IPS-11a (cell line): ENCODE data around the gene NBAS.

Experiments used
- H3K4me3 ChIP-seq: one replicate; pipeline ENCODE4 v1.5.1; 2013; ENCODE audit warnings: low read depth, low read length, control low read depth

Gene NBAS

GRCh38 chr2:15181092-15181745 is 379.9 kb downstream of the NBAS start:
- no peak overlapping the region for H3K4me3 ChIP-seq

- H3K4me3 ChIP-seq = no peak overlapping the region
These were observed 380.8 kb downstream of the NBAS start for GRCh38 chr2:15180379-15180778.

- no peak overlapping the region for H3K4me3 ChIP-seq
These were observed 382.2 kb downstream of the NBAS start for GRCh38 chr2:15178946-15179345.

GRCh38 chr2:15177103-15177502 is 384.0 kb downstream of the NBAS start:
- no peak overlapping the region for H3K4me3 ChIP-seq

- no peak overlapping the region for H3K4me3 ChIP-seq
These were observed 384.5 kb downstream of the NBAS start for GRCh38 chr2:15176604-15177003.

GRCh38 chr2:15174567-15174966 is 386.6 kb downstream of the NBAS start:
- no peak overlapping the region for H3K4me3 ChIP-seq

GRCh38 chr2:15173501-15173900 is 387.6 kb downstream of the NBAS start:
- H3K4me3 ChIP-seq = no peak overlapping the region

GRCh38 chr2:15172825-15173224 is 388.3 kb downstream of the NBAS start:
- no peak overlapping the region for H3K4me3 ChIP-seq

GRCh38 chr2:15170070-15170775 is 390.9 kb downstream of the NBAS start:
- no peak overlapping the region for H3K4me3 ChIP-seq

- H3K4me3 ChIP-seq = no peak overlapping the region
These were observed 391.6 kb downstream of the NBAS start for GRCh38 chr2:15169326-15170069.

- no peak overlapping the region for H3K4me3 ChIP-seq
These were observed 393.0 kb downstream of the NBAS start for GRCh38 chr2:15168116-15168515.

GRCh38 chr2:15166878-15167277 is 394.3 kb downstream of the NBAS start:
- H3K4me3 ChIP-seq = no peak overlapping the region

GRCh38 chr2:15163326-15163725 is 397.8 kb downstream of the NBAS start:
- no peak overlapping the region for H3K4me3 ChIP-seq

- H3K4me3 ChIP-seq = no peak overlapping the region
These were observed 398.5 kb downstream of the NBAS start for GRCh38 chr2:15162620-15163019.

- no peak overlapping the region for H3K4me3 ChIP-seq
These were observed 400.7 kb downstream of the NBAS start for GRCh38 chr2:15160201-15160991.

- no peak overlapping the region for H3K4me3 ChIP-seq
These were observed 401.4 kb downstream of the NBAS start for GRCh38 chr2:15159751-15160177.

- H3K4me3 ChIP-seq = no peak overlapping the region
These were observed 401.9 kb downstream of the NBAS start for GRCh38 chr2:15159206-15159605.

GRCh38 chr2:15158532-15158931 is 402.6 kb downstream of the NBAS start:
- H3K4me3 ChIP-seq = no peak overlapping the region

- no peak overlapping the region for H3K4me3 ChIP-seq
These were observed 403.0 kb downstream of the NBAS start for GRCh38 chr2:15158100-15158499.

- no peak overlapping the region for H3K4me3 ChIP-seq
These were observed 405.1 kb downstream of the NBAS start for GRCh38 chr2:15155959-15156574.

- H3K4me3 ChIP-seq = no peak overlapping the region
These were observed 406.8 kb downstream of the NBAS start for GRCh38 chr2:15154297-15154696.
